Measurements from ENCODE around the gene F2. TPM values are rescaled to one million over a fixed set of nuclear protein-coding genes. Genes with fewer than 3 reads are reported as not detected.
A peak's percentile ranks its signal among the peaks of the same experiment; 100 is the strongest.

F2 gene
- total and polyA plus RNA-seq, 5 experiments from 2014 or later: not detected

DNA sequence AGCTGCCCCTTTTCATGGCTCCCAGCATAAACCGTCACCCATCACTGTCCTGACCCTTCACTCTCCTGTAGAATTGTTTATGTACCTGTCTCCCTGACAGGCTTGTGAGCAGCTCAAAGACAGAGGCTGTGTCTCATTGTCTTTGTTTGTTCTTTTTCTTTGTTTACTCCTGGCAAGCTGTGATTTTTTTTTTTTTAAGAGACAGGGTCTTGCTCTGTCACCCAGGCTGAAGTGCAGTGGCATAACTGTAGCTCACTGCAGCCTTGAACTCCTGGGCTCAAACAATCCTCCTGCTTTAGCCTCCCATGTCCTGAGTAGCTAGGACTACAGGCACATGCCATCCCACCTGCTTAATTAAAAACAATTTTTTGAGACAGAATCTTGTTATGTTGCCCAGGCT is 28.3 kb upstream of the F2 start:
- no peak for ATAC-seq
- no peaks in the 10 kb centered on the region for H3K27me3 Mint-ChIP-seq
- H3K9me3 Mint-ChIP-seq: no peaks in the 10 kb centered on the region
- peaks cover 0 to 85% (median 10%) of the 10 kb centered on the region in 3 donors for H3K36me3 Mint-ChIP-seq
- H3K4me3 Mint-ChIP-seq: no peak overlapping the region
- DNase-seq: no peak
- POLR2A ChIA-PET: interaction anchor here (1.5 kb wide), 1 partner anchor 20 kb away, joined by 4 read pairs; no protein-coding TSS in a partner anchor
- peak overlapping the region in 4 of 10 donors; percentile 18 to 90 (median 74) for H3K27ac Mint-ChIP-seq
- H3K4me1 Mint-ChIP-seq: peaks cover 0 to 26% (median 6%) of the 10 kb centered on the region in 4 donors

DNA sequence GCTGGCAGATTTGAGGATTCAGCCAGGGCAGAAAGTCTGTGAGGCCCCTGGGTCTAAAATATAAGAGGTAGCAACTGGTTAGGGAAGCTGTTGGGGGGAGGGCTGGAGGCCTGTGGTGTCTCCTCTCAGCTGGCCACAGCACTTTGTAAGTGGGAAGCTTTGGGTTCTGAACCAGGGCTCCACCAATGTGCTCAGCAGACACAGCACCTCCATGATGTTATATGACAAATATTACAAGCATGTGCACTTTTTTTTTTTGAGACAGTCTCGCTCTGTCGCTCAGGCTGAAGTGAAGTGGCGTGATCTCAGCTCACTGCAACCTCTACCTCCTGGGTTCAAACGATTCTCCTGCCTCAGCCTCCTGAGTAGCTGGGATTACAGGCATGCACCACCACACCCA is 26.6 kb upstream of the F2 start:
- Mint-ChIP-seq H3K27me3 (no peaks in the 10 kb centered on the region), H3K4me3 (no peak overlapping the region), H3K9me3 (no peaks in the 10 kb centered on the region), H3K4me1 (peaks cover 7 to 40% (median 11%) of the 10 kb centered on the region in 4 donors), H3K36me3 (peaks cover 0 to 77% (median 7%) of the 10 kb centered on the region in 3 donors), H3K27ac (no peak overlapping the region)
- POLR2A ChIA-PET: interaction anchor here (0.9 kb wide), 1 partner anchor 21 kb away, joined by 4 read pairs; no protein-coding TSS in a partner anchor
- no peak for DNase-seq
- no peak for ATAC-seq

DNA sequence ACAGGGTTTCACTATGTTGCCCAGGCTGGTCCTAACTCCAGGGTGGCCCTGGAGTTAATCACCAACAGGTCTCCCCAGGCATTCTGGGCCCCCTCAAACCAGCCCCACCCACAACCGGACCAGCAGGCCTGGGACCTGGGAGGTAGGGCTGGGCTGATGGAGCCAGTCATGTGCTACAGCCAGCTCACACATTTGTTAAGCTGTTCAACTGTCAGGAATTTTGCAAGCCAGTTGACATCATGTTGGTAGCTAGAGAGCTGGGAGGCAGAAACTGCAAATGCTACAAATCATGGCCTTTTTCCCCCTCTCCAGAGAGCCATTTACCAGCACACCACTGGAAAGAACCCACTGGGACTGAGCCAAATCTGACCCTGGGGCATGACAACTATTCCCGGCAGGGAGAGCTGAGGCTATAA is 25.4 kb upstream of the F2 start:
- ATAC-seq (no peak), DNase-seq (no peak)
- H3K27me3 Mint-ChIP-seq: no peaks in the 10 kb centered on the region
- H3K27ac Mint-ChIP-seq: peak overlapping the region in 2 of 10 donors; percentile 35 to 47
- H3K36me3 Mint-ChIP-seq: peaks cover 0 to 74% (median 7%) of the 10 kb centered on the region in 3 donors
- POLR2A ChIA-PET: no interaction called here
- H3K9me3 Mint-ChIP-seq: no peaks in the 10 kb centered on the region
- no peak overlapping the region for H3K4me3 Mint-ChIP-seq
- H3K4me1 Mint-ChIP-seq: peaks cover 15 to 43% (median 20%) of the 10 kb centered on the region in 4 donors

DNA sequence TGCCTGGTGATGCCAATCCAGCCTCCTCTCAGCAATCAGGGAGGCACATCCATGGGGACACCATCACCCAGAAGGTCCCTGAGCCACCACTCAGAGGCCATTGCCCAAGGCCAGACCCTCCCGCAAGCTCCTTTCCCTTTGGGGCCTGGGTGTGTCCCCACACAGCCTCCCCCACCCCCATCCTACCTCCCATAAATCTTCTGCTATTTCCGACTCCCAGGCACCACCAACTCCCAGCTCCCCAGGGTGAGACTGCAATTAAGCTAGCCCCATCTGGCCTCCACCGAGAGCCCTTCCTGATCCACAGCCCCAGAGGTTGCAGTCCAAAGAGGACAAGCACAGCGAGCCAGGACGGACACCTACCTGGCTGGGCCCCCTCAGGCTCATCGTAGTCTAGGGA is 24.9 kb upstream of the F2 start:
- Mint-ChIP-seq H3K4me1 (peaks cover 15 to 46% (median 25%) of the 10 kb centered on the region in 4 donors), H3K36me3 (peaks cover 0 to 70% (median 7%) of the 10 kb centered on the region in 3 donors), H3K9me3 (no peaks in the 10 kb centered on the region), H3K4me3 (no peak overlapping the region), H3K27me3 (no peaks in the 10 kb centered on the region), H3K27ac (peak overlapping the region in 4 of 10 donors; percentile 29 to 79 (median 77))
- POLR2A ChIA-PET: no interaction called here
- DNase-seq: no peak
- ATAC-seq: no peak

DNA sequence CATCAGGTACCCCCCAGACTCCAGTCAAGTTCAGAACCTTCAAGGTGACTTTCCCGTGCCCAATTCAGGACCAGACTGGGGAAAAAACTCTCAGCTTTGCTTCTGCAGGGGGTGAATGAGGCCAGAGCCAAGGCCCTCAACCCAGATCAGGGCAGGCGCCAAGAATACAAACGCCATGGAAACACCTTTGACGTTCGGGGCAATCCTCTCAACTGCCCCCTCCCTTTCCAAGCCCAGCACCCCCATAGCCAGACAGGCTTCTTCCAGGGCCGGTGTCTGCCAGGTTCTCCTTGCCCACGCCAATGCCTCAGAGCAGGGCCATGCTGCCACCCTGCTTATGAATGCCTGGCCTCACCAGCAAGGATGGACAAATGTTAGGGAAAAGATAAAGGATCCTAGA is 24.4 kb upstream of the F2 start:
- Mint-ChIP-seq H3K4me1 (peaks cover 15 to 48% (median 28%) of the 10 kb centered on the region in 4 donors), H3K4me3 (no peak overlapping the region), H3K27ac (peak overlapping the region in 1 of 10 donors; percentile 46), H3K9me3 (no peaks in the 10 kb centered on the region), H3K27me3 (no peaks in the 10 kb centered on the region), H3K36me3 (peaks cover 0 to 66% (median 7%) of the 10 kb centered on the region in 3 donors)
- ATAC-seq (no peak), DNase-seq (no peak)
- POLR2A ChIA-PET: no interaction called here

DNA sequence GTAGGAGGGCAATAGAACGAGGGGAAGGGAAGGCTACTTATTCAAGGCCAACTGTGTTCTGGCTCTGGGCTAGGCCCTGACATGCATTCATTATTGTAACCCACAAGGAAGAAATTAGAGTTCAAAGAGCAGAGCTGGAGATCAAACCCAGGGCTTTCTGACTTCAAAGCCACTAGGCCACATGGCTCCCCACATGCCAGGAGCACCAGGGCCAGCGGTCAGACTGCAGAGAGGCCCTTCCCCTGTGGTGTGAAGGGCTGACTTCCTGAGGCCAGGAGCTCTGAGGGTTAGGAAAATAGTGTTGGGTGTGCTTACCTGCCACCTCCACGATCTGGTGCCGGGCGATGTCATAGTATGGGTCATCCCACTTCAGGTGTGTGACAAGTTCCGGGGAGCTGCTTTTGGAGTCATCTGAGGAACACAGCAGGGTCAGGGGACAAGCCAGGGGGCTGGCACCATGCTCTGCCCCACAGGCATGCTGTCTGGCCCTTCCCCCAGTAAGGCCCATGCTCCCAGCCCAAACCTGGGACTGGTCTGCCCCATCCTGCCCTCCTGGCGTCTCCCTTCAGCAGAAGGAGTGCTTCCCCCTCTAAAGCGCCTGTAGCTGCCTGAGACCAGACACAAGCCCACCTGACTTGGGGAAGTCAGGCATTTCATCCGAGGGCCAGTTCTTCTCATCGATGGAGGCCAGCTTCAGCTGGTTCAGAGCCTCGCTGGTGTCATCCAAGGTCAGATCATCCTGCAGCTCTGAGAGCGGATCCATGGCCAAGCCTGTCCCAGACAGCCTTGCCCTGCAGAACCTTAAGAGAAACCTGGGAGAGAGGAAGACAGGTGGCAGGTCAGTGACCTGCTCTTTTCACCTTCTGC is 23.4 kb upstream of the F2 start:
- H3K4me1 Mint-ChIP-seq: peaks cover 16 to 50% (median 32%) of the 10 kb centered on the region in 4 donors

DNA sequence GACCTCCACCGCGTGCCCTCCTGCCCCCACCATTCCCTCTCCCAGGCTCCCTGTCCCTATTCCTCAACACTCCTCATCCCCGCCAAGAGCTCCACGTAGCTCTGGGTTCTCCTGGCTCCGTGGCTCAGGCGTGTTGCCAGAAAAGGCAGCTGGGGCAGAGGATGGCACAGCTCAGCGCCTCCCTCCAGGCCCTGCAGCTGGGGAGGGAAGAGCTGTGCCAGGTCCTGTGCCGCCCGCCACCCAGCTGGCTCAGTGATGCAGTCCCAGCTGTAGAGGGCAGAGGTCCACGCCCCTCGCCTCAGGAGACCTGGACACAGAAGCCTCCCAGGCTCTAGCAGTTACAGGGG is 22.8 kb upstream of the F2 start:
- Mint-ChIP-seq H3K36me3 (peaks cover 0 to 56% (median 7%) of the 10 kb centered on the region in 3 donors), H3K27ac (peak overlapping the region in 2 of 10 donors; percentile 59 to 77), H3K4me3 (peak overlapping the region in 2 of 10 donors; percentile 22 to 33), H3K9me3 (no peaks in the 10 kb centered on the region), H3K27me3 (no peaks in the 10 kb centered on the region), H3K4me1 (peaks cover 17 to 53% (median 35%) of the 10 kb centered on the region in 4 donors)
- ATAC-seq (no peak), DNase-seq (no peak)
- POLR2A ChIA-PET: interaction anchor here (6.3 kb wide), 1 partner anchor 24 kb away, joined by 91 read pairs; no protein-coding TSS in a partner anchor

More for the DNA sequence above, 23.4 kb upstream of the F2 start:
- no peaks in the 10 kb centered on the region for H3K27me3 Mint-ChIP-seq
- H3K36me3 Mint-ChIP-seq: peaks cover 0 to 62% (median 7%) of the 10 kb centered on the region in 3 donors
- DNase-seq (no peak), ATAC-seq (no peak)
- H3K27ac Mint-ChIP-seq: peak overlapping the region in 8 of 10 donors; percentile 4 to 77 (median 39)
- no peaks in the 10 kb centered on the region for H3K9me3 Mint-ChIP-seq
- peak overlapping the region in 3 of 10 donors; percentile 22 to 33 (median 26) for H3K4me3 Mint-ChIP-seq
- POLR2A ChIA-PET: interaction anchor here (6.3 kb wide), 1 partner anchor 23 kb away, joined by 91 read pairs; no protein-coding TSS in a partner anchor

DNA sequence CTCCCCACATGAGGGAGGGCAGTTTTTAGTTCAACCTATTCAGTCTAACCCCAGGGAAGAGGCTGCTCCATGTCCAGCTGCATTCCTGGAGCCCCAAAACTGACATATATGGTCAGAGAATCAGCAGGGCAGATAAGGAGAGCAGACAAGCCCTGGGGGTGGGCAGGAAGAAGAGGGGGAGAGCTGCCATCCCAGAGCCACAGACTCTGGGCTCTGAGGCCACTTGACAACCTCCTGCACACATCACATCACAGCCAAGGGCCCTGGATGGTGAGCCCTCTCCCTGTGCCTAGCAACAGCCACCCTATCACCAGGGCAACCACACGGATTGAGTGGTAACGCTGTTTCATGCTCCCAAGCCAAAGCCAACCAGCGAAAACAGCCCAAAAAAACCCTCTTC is 21.7 kb upstream of the F2 start:
- no peak for ATAC-seq
- Mint-ChIP-seq H3K27me3 (no peaks in the 10 kb centered on the region), H3K36me3 (peaks cover 0 to 54% (median 7%) of the 10 kb centered on the region in 3 donors), H3K27ac (peak overlapping the region in 9 of 10 donors; percentile 28 to 88 (median 69)), H3K4me1 (peaks cover 22 to 64% (median 44%) of the 10 kb centered on the region in 4 donors), H3K4me3 (peak overlapping the region in 6 of 10 donors; percentile 5 to 98 (median 81)), H3K9me3 (no peaks in the 10 kb centered on the region)
- no peak for DNase-seq
- POLR2A ChIA-PET: interaction anchor here (0.9 to 6.3 kb wide), 3 partner anchors 25 to 104 kb away, joined by 3 to 91 read pairs (median 4); partner anchors contain the start of genes AMBRA1 and ATG13

DNA sequence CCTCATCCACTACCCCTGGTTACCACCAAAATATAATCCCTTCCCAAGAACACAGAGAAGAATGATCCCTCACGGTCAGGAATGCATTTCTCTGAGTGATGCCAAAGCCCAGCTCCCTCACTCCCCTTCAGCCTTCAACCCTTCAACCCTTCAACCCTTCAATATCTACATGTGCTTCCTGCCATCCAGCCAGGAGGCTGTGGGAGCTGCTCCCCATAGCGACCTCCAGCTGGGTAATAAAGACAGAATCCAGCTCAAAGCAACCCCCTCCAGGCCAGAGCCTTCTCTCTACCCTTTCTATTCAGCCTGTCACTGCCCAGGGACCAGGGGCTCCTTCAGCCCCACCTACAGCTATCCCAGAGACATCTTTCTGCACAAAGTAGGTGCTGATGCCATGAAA is 21.3 kb upstream of the F2 start:
- H3K9me3 Mint-ChIP-seq: no peaks in the 10 kb centered on the region
- peaks cover 0 to 54% (median 7%) of the 10 kb centered on the region in 3 donors for H3K36me3 Mint-ChIP-seq
- DNase-seq (no peak), ATAC-seq (no peak)
- peak overlapping the region; percentile 5 to 98 (median 64) for H3K4me3 Mint-ChIP-seq
- POLR2A ChIA-PET: interaction anchor here (1.2 to 6.3 kb wide), 2 partner anchors 25 to 80 kb away, joined by 3 to 91 read pairs; partner anchors contain the start of gene ATG13
- peaks cover 26 to 68% (median 48%) of the 10 kb centered on the region in 4 donors for H3K4me1 Mint-ChIP-seq
- peak overlapping the region; percentile 23 to 88 (median 70) for H3K27ac Mint-ChIP-seq
- H3K27me3 Mint-ChIP-seq: no peaks in the 10 kb centered on the region

DNA sequence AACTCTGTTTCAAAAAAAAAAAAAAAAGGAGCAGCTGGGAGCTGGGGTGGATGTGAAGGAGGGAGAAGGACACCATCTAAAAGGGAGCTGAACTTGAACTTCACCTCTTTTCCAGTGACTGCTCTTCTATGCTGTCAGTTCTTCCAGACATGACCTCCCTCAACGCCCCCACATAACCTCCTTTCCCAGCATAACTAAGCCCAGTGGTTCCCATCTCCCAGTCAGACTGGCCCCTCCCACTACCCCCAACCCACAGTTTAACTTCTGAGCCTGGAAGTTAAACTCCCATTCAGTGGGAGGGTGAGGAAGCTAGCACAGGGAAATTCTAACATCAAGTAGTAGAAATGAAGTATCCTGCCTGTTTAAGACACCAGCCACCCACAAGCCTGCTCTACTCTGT is 20.4 kb upstream of the F2 start:
- DNase-seq: no peak
- POLR2A ChIA-PET: interaction anchor here (0.6 to 6.3 kb wide), 4 partner anchors 26 to 149 kb away, joined by 3 to 91 read pairs (median 3); partner anchors contain the start of gene ATG13
- no peak for ATAC-seq
- H3K36me3 Mint-ChIP-seq: peaks cover 0 to 54% (median 7%) of the 10 kb centered on the region in 3 donors
- H3K9me3 Mint-ChIP-seq: no peaks in the 10 kb centered on the region
- no peaks in the 10 kb centered on the region for H3K27me3 Mint-ChIP-seq
- peaks cover 27 to 76% (median 56%) of the 10 kb centered on the region in 4 donors for H3K4me1 Mint-ChIP-seq
- peak overlapping the region in 6 of 10 donors; percentile 15 to 99 (median 72) for H3K27ac Mint-ChIP-seq
- H3K4me3 Mint-ChIP-seq: peak overlapping the region; percentile 66 to 99 (median 98)

DNA sequence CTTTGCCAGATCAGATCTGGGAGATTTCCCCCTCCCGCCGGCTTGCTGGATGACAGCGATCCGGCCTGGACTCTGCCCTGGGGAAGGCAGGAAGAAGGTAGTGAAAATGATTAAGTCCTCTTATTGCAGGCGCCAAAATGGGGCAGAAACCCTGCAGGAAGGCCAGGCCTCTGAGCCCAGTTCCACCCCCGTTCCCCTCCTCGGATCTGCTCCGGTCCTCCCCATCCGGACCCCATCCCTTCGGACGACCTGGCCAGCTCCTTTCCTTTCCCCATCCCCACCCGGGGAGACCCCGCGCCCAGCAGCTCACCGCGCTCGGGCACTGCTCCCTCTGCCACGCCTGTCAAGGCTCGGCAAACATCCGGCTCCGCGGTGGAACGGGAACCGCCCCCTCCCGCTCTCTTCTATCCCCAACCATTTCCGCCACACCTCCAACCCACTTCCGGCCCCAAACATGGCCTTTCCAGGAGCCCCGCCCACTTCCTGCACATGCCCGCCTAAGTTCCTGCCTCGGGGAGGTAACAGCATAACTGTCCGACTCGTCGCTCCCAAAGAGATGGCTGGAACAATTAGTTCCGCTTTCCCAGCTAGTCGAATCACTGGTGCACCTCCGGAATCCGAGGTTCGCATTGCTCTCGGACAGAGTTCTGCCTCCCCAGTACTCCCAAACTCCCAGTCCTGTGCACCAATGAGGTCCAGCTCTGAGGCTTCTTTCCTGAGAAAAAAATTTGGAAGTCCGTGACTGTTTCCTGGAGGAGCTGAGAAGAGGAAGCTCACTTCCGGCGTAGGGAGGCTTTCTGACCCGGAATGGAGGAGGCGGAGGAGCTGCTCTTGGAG is 18.6 kb upstream of the F2 start, which contains the start of the genes ARHGAP1 and ZNF408:
Gene ARHGAP1 (minus strand): TSS at position 379 of the 837 bp plus-strand sequence. CDS start 4,512 bp downstream, outside the sequence.
Gene ZNF408 (plus strand): TSS at position 791 of the 837 bp plus-strand sequence. CDS start 17 bp downstream, at position 808.
- Mint-ChIP-seq H3K27me3 (no peaks in the 10 kb centered on the region), H3K36me3 (peaks cover 0 to 53% (median 0%) of the 10 kb centered on the region in 3 donors), H3K27ac (peak within 1 kb of the TSS; percentile 93 to 99 (median 97)), H3K4me1 (peaks cover 22 to 71% (median 55%) of the 10 kb centered on the region in 4 donors), H3K9me3 (no peaks in the 10 kb centered on the region), H3K4me3 (peak within 1 kb of the TSS; percentile 96 to 99 (median 98))
- POLR2A ChIA-PET: interaction anchor here (0.5 to 6.3 kb wide), 20 partner anchors 13 to 1353 kb away, joined by 3 to 91 read pairs (median 4); partner anchors contain the start of genes ACP2, ATG13, CSTPP1 and HARBI1
- peak; percentile 92 for ATAC-seq
- peak; percentile 95 to 100 (median 99) for DNase-seq

Measured in naive thymus-derived CD8-positive, alpha-beta T cell (primary cell).